NCI-H2196 (cell line): ENCODE measurements around the gene PHETA1.
"Not testable (repeated sequence)": the region's sequence is repeated elsewhere in the genome, so short reads cannot be mapped to it uniquely, and the experiment has no call there.

Experiments used
- DNase-seq: peaks from one replicate; lab custom pipeline; 2025; ENCODE audit not compliant: unreplicated experiment; lab: John Stamatoyannopoulos, UW

PHETA1 gene

GRCh38 chr12:111405859-111406473, 37.1 kb upstream of the PHETA1 start, which contains the start of gene SH2B3:
TSS of gene SH2B3 (plus strand) at chr12:111405923. CDS start at chr12:111418146, 12,223 bp downstream.
- peak; percentile 79 for DNase-seq

- DNase-seq, result peak; percentile 95
Measured at GRCh38 chr12:111405149-111405858, 36.4 kb upstream of the PHETA1 start.

- no peak for DNase-seq
Measured at GRCh38 chr12:111404362-111405148, 35.7 kb upstream of the PHETA1 start.

- not testable (repeated sequence) for DNase-seq
Measured at GRCh38 chr12:111402490-111402824, 33.6 kb upstream of the PHETA1 start.

- DNase-seq, result no peak
Measured at GRCh38 chr12:111401167-111401605, 32.3 kb upstream of the PHETA1 start.

GRCh38 chr12:111399741-111400404, 31.0 kb upstream of the PHETA1 start:
- not testable (repeated sequence) for DNase-seq

- no peak for DNase-seq
Measured at GRCh38 chr12:111398530-111398929, 29.6 kb upstream of the PHETA1 start.

- peak; percentile 86 for DNase-seq
Measured at GRCh38 chr12:111396726-111397445, 28.0 kb upstream of the PHETA1 start.

- DNase-seq, result not testable (repeated sequence)
Measured at GRCh38 chr12:111396271-111396670, 27.4 kb upstream of the PHETA1 start.

- DNase-seq, result no peak
Measured at GRCh38 chr12:111395336-111396187, 26.7 kb upstream of the PHETA1 start.

GRCh38 chr12:111394480-111394879, 25.6 kb upstream of the PHETA1 start:
- DNase-seq, result no peak

GRCh38 chr12:111393700-111394300, 24.9 kb upstream of the PHETA1 start:
- DNase-seq, result no peak

GRCh38 chr12:111390910-111391309, 22.0 kb upstream of the PHETA1 start:
- no peak for DNase-seq

GRCh38 chr12:111389635-111390034, 20.7 kb upstream of the PHETA1 start:
- DNase-seq, result no peak

GRCh38 chr12:111387747-111388323, 18.9 kb upstream of the PHETA1 start:
- DNase-seq, result no peak

GRCh38 chr12:111386885-111387284, 18.0 kb upstream of the PHETA1 start:
- no peak for DNase-seq

- DNase-seq, result no peak
Measured at GRCh38 chr12:111384596-111384995, 15.7 kb upstream of the PHETA1 start.

GRCh38 chr12:111379942-111380554, 11.2 kb upstream of the PHETA1 start:
- no peak for DNase-seq

- DNase-seq, result no peak
Measured at GRCh38 chr12:111377440-111377839, 8.5 kb upstream of the PHETA1 start.
